ENCODE results near the gene IFNL3.
"Not testable (repeated sequence)": the region's sequence is repeated elsewhere in the genome, so short reads cannot be mapped to it uniquely, and the experiment has no call there.

IFNL3 gene

GRCh38 chr19:39244410-39245100, at the start of gene IFNL3:
Gene IFNL3, minus strand, starts transcription at chr19:39245006. Its CDS starts 39 bp downstream, at chr19:39244967.
- not testable (repeated sequence) for DNase-seq (ENCODE audit: low spot score)

GRCh38 chr19:39293394-39293793, 48.6 kb upstream of the IFNL3 start:
- DNase-seq (ENCODE audit: low spot score), result no peak

GRCh38 chr19:39284032-39284431, 39.2 kb upstream of the IFNL3 start:
- no peak for DNase-seq (ENCODE audit: low spot score)

GRCh38 chr19:39282021-39282420, 37.2 kb upstream of the IFNL3 start:
- no peak for DNase-seq (ENCODE audit: low spot score)

GRCh38 chr19:39277598-39277997, 32.8 kb upstream of the IFNL3 start:
- no peak for DNase-seq (ENCODE audit: low spot score)

GRCh38 chr19:39276740-39277139, 31.9 kb upstream of the IFNL3 start:
- DNase-seq (ENCODE audit: low spot score), result no peak

- no peak for DNase-seq (ENCODE audit: low spot score)
Measured at GRCh38 chr19:39275578-39275977, 30.8 kb upstream of the IFNL3 start.

GRCh38 chr19:39273859-39274258, 29.1 kb upstream of the IFNL3 start:
- not testable (repeated sequence) for DNase-seq (ENCODE audit: low spot score)

- no peak for DNase-seq (ENCODE audit: low spot score)
Measured at GRCh38 chr19:39270036-39270871, 25.4 kb upstream of the IFNL3 start.

GRCh38 chr19:39269369-39269768, 24.6 kb upstream of the IFNL3 start:
- DNase-seq (ENCODE audit: low spot score), result not testable (repeated sequence)

- not testable (repeated sequence) for DNase-seq (ENCODE audit: low spot score)
Measured at GRCh38 chr19:39268531-39269223, 23.9 kb upstream of the IFNL3 start.

- not testable (repeated sequence) for DNase-seq (ENCODE audit: low spot score)
Measured at GRCh38 chr19:39268085-39268484, 23.3 kb upstream of the IFNL3 start, which contains the start of gene IFNL2. Gene IFNL2, plus strand, starts transcription at chr19:39268396. Its CDS starts 173 bp downstream, at chr19:39268569.

- no peak for DNase-seq (ENCODE audit: low spot score)
Measured at GRCh38 chr19:39265321-39265916, 20.6 kb upstream of the IFNL3 start.

GRCh38 chr19:39264306-39265290, 19.8 kb upstream of the IFNL3 start:
- DNase-seq (ENCODE audit: low spot score), result no peak

- no peak for DNase-seq (ENCODE audit: low spot score)
Measured at GRCh38 chr19:39263912-39264305, 19.1 kb upstream of the IFNL3 start.

- DNase-seq (ENCODE audit: low spot score), result no peak
Measured at GRCh38 chr19:39262496-39262895, 17.7 kb upstream of the IFNL3 start.

GRCh38 chr19:39261704-39262103, 16.9 kb upstream of the IFNL3 start:
- no peak for DNase-seq (ENCODE audit: low spot score)

- no peak for DNase-seq (ENCODE audit: low spot score)
Measured at GRCh38 chr19:39257227-39257626, 12.4 kb upstream of the IFNL3 start.

GRCh38 chr19:39254531-39255345, 9.9 kb upstream of the IFNL3 start:
- no peak for DNase-seq (ENCODE audit: low spot score)

All from putamen (tissue), 1 donor.